HG02884 (cell line): ENCODE results near the gene LNX1.

Experiments
- ATAC-seq: cut with Tn5 transposase; IDR thresholded peaks from one replicate; pipeline ENCODE4 v1.9.1; 2021; ENCODE audit warnings: mild to moderate bottlenecking, moderate library complexity; ENCODE audit not compliant: unreplicated experiment

LNX1 gene

DNA sequence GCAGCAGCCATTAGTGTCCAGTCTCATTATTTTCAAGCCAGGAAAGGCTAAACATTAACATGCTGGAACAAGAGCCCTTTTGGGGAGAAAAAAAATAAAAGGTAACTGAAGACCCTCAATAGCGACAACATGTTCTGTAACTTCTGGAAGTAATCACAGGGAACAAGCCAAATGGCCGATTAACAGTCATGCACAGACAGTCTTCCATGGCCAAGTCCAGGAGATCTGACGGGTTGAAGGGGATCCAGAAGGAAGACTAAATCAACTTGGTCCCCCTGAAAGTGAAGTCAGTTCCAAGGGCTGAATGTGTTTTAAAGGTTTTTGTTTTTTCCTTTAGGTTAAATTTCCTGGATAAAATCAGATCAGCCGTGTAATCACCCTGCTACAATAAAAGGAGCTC lies 52.5 kb downstream of the LNX1 start:
- no peak for ATAC-seq

DNA sequence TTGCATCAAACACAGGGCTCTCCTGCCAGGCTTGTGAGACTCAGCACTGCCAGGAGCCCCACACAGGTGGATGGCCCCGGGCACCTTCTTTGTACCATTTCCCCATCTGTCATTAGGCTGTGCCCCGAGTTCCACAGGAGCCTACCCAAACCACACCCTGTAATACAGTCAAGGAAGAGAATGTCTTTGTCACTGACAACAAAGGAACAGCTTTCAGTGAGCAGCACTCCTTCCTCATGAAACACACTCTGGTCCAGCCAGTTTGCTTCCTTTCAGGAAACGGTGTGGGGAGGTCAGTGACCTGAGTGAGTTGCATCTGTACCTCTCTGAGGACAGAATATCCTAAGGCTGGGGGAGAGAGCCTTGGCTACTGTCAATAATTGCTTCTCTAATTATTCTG lies 53.7 kb downstream of the LNX1 start:
- no peak for ATAC-seq

DNA sequence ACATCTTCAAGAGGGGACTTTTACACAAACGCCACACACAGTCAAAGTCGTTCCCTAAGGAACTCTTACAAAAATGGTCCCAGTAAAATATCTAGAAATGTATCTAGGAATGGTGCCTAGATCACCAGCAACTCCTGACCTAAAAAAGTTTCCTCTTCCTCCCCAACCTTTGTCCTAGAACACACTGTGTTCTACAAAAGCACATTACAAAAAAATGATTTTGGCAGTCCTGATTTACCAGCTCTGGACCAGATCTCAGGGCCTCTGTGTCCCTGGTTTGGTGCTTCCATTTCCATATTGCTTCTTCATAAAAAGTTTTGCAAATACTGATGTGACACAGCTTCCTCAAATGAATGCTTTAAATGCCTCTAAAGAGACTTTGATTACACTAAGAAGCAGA lies 55.0 kb downstream of the LNX1 start:
- no peak for ATAC-seq

DNA sequence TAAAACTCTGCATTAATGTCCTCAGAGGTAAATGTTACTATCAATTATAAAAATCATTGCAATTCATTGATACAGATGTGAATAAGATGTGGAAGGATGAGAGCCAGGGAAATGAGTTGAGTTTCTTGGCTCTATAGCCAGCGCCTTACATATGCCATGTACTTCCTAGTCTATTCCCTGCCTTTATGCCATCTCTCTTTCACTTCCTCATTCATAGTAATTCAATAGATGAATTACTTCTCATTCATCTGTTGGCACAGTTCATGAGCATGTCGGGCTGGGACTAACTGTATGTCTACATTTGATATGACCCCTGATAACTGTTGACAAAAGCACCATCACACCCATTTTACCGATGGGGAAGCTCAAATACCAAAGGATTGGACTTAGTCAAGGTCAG lies 55.7 kb downstream of the LNX1 start:
- ATAC-seq: no peak

DNA sequence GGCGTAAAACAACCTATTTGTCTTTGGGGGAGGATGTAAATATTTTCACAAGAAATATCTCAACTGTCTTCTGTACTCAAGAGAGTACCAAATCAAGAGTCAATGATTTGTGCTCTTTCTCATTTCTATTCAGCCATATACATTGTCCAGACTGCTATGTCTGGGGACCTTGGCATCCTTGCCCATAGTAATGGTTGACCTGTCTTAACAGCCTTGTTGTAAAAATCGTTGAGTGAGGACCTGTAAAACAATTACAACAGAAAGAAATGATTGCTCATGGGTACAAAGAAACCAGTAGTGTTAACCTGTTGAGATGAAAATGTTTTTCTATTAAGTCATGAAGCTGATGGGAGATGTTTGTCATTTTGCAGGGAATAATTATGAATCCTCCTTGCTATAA lies 56.6 kb downstream of the LNX1 start:
- no peak for ATAC-seq

DNA sequence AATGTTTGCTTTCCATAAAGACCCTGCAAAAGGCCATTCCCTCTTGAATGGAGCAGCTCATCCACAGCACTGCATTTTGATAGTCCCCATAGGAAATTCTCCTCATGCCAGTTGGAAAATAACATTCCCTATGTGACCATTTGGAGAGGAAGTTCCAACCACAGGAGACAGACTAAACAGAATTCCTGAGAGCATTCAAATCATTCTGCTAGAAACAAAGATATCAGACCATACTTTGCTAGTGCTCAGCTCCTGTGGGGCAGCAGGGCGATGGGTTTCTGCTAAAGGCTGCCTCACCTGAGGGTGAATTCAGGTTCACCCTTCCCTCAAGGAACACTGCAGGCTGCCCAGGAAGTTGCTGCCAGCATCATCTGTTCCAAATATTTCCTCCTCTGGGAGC lies 58.8 kb downstream of the LNX1 start:
- no peak for ATAC-seq

DNA sequence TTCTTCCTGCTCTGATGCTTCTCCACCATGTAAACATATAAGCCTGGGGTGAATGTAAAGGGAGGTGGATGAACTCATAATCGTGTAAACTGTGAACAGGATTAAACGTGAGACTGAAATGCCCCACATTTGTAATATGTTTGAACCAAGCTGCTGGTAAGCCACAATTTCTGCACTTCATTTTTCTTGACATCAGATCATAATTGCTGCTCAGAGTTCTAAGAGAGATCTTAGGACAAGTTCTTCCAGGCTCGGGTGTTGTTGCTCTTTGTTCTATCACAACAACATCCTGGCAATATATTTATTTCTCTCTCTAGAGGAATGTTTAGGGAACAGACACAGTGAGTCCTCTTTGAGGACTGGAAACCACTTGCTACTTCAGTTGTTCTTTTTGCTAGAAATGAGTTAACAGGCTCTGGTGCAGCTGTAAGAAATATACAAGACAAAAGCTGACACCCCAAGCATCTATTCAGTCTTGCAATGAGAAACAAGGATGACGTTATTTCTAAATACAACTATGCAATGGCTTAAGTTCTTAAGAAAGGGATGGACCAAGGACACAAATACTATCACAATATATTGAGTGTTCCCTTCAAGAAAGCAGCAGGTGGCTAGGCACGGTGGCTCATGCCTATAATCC lies 59.6 kb downstream of the LNX1 start:
- no peak for ATAC-seq

DNA sequence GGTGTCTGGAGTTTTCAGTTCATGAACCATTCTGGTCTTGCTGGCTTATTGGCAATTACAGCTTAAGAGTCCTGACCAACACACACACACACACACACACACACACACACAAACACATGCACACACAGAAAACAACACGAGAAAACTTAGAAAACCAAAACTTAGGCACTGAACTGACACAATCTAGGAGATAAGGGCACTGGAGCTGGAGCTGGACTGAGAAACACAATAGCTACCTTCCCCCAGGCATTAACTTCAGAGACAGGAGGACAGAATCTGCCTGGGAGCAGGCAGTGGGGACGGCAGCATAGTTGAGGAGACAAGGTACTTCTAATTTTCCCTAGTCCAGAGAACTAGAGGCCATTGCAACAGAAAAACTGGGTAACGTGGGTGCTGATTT lies 62.3 kb downstream of the LNX1 start:
- ATAC-seq: no peak

DNA sequence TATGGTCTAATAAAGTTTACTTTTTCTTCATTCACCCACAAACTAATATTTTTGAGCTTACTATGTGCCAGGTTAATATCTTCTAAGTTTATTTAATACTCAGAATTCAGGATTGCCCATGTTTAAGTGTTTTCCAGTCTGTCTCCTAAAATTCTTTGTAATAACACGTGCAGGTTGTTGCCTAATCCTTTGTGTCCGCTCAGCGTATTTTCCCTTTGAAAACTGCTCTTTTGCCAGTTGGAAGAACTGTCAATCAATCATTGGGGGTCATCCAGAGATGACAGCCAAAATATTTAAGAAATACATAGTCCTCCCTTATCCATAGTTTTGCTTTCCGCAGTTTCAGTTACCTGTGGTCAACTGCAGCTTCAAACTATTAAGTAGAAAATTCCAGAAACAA lies 63.4 kb downstream of the LNX1 start:
- no peak for ATAC-seq

DNA sequence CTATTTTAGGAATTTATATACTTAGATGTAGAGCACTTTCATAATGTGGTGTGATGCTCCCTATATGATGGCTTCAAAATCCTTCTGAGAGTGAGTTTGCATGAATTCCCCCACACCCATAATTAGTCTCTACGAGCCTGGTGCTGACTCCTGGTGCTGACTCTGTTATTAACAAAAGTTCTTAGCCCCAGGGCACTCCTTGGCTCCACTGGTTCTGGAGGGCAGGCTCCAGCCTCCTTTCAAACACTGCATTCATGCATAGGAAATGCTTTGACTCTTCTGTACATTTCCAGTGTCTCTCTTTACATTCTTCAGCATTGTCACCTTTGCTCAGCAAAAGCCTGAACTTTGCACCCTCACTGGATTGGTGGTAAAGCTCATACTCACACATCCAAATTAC lies 64.0 kb downstream of the LNX1 start:
- no peak for ATAC-seq

DNA sequence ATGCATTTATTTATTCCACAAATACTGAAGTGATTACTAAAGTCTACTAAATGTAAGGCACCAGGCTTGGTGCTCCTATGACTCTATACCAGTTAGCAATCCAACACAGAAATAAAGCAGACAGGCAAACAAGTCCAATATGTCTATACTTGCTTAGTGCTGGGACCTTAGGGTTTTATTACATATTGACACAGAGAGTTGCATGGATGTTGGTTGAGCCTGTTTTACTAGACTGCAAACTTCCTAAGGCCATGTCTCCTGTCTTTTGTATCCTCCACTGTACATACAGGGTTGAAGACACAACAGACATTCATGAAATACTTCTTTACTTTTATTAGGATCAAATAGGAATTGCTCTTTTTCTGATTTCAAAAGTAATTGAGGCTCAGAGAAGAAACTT lies 69.0 kb downstream of the LNX1 start:
- ATAC-seq: no peak

DNA sequence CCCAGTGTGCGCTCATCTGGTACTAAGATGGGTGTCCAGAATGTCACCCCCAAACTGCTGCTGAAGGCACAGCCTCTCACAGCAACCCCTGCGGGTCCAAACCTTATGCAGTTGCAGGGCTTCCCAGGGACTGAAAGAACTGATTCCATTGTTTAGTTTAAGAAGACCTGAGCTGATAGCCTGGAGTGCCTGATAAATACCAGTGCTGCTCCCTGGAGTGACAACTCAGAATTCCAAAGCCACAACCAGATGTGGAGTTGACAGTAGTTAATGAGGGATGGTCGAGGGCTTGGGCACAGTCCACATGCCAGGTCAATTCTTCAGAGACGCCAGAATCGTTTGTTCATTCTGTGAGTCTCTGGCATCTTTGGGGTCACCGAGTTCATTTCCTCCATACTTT lies 71.2 kb downstream of the LNX1 start:
- no peak for ATAC-seq

DNA sequence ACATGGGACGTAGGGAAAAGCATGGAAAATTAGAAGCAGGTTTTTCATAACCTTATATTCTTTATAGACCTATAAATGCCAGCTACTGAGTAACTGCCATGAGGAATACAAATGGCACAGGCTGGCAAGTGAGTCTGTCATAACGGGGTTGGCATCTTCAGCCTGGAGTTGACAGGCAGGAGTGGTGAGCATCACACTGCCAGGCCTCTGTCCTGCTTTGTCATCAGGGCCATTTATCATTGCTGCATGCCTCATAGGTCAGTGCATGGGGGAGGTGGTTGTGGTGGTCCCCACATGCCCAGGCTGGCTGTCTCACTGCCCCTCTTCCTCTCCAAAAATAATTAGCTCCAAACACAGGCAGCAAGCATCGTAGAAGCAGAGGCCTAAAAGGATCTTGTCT lies 72.5 kb downstream of the LNX1 start:
- no peak for ATAC-seq

DNA sequence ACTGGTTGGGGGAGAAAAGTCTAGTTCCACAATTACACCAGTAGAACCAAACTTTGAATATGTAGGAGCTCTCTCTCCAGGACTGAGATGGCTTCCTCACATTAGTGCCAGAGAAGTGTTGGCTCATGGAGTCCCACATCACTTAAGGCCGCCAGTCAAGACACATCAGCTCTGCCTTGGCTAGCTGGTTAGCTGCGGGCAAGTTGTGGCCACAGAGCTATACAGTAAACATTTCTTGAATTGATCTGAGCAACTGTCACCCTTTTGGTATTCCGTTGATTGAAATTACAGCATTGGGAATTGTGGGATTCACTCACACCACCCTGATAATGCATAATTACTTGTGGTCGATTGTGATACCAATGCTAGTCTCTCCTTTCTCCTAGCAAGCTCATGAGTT lies 76.2 kb downstream of the LNX1 start:
- no peak for ATAC-seq

DNA sequence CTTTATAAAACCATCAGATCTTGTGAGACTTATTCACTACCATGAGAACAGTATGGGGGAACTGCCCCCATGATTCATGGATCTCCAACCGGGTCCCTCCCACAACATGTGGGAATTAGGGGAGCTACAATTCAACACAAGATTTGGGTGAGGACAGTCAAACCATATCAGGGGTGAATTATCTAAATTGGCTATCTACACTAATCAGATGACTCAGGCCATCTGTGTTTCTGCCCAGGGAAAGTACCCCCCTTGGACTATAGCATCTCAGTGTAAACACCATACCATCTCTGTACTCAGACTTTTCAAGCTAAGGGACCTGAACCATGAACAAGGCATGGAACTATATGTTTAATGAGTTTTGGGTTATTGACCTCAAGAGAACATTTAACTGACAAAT lies 76.8 kb downstream of the LNX1 start:
- ATAC-seq: no peak

DNA sequence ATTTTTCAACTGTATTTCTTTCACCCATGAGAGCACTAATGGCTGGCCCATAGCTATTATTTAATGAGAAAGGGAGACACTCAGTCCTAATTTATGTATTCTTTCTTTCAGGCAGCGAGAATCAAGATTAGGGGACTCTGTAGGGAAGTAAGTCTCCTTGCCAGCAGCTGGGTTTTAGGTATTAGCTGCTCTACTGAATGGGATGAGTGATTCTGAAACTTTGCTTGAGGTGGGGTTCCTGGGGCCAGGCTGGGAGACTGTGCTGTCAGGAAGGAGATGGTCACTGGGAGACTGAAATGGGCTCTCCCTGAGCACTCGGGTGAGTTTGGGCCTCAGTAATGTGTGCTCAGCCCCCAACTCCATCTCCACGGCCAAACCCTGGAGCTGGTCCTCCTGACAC lies 78.7 kb downstream of the LNX1 start:
- no peak for ATAC-seq

DNA sequence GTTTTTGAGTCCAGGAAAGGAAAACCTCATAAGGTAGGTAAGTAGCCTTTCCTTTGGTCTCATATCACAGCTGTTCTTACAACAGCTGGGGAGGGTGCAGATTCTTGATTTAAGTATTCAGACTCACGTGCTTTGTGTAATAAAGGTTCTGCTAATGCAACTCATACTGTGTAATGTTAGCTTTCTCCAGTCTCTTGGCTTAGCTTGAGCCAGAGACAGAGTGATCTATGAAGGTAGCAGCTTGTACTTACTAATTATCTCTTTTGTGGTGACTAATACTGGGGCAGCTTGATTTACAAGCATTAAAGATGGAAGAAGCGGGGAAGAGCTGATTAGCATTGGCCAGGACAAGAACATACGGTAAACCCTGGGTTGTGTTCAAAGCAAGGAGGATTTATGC lies 80.3 kb downstream of the LNX1 start:
- no peak for ATAC-seq

DNA sequence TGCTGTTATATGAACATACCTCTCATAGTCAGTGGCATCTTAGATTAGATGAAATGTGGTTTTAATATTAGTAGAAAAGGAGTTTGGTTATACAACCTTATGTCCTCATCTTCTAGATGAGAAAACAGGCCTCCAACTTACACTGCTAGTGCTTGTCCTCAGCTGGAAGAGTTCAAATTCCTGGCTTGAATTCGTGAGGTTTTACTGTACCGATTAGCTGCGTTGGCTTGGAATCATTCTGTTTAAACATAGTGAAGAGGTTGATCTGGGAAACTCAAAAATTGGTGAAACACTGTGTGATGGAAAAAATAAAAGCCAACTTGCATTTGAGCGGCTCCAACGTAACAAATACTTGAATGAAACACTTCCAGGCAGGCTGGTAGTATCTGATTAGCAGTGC lies 81.0 kb downstream of the LNX1 start:
- ATAC-seq: no peak

DNA sequence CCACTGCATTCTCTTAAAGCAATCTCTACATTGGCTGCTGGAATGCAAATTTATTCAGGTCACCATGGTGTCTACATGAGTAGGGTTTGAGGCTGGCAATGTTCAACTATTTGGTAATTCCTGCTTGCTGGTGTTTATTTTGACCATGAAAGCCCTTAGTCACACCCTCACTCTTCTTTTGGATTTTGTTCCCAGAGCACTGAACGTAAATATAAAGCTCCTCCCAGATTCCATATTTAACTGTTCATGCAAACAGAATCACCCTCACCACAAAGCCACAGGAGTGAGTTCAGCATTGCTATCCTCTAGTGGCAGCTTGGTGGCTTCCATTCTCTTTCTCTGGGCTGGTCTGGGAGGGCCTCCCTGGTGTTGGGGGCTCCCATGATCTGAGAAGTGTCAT lies 82.8 kb downstream of the LNX1 start:
- no peak for ATAC-seq

DNA sequence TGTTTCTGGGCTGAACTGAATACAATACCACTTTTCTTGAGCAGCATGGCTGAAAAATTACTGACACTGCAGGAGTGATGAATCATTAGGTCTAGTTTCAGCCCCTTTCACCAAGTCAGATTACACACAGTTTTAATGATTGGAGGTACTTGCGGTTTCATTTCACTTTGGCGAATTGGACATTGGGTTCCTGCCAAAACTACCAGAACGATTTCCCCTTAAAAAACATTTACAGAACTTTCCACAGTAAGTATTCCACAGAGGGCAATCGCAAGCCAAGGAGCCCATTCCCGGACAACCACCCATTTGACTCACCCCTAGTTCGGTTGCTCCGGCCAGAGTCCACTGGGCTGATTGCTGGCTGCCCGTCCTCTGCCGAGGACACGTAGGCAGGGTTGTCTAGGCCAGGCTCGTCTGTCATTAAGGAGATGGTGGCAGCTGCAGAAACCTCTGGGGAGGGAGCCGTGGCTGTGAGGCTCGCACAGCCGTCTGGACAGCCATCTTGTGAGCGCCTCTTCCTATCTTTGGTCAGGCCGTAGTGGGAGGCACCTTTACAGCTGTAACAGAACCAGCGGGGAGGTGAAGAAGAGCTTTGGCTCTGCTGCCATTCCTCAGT lies 83.5 kb downstream of the LNX1 start:
- no peak for ATAC-seq

DNA sequence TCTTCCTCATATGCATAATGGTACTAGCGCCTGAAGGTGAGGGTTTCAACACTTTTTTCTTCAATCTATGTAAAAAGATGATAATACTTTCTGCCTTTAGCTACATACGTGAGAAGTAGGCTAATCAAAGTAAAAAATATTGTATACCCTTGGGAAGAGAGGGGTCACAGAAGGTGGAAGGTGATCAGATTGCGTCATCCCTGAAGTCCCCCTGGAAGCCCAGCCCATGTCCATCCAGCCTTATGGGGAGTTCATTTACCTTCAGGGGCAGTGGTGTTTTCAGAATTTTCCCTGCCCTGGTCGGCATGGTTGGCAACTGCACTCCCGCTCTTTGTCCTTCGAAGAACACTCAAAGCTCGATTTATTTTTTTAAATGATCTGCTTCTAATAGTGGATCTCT lies 84.2 kb downstream of the LNX1 start:
- ATAC-seq: no peak

DNA sequence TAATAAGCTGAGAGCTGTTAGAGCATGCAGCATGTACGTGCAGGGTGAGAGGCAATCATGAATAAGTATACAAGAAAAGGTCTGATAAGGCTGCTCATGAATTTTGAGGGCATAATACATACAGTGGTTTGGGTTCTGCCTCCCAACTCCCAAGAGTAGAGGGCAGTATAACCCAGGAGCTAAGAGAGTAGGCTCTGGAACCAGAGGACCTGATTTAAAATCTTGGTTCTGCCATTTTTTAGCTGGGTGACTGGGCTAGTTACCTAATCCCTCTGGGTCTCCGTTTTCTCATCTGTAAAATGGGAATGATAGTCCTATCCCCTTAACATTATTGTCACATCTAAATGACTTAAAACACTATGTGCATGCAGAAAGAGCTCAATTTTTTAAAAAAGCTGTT lies 85.3 kb downstream of the LNX1 start:
- no peak for ATAC-seq

DNA sequence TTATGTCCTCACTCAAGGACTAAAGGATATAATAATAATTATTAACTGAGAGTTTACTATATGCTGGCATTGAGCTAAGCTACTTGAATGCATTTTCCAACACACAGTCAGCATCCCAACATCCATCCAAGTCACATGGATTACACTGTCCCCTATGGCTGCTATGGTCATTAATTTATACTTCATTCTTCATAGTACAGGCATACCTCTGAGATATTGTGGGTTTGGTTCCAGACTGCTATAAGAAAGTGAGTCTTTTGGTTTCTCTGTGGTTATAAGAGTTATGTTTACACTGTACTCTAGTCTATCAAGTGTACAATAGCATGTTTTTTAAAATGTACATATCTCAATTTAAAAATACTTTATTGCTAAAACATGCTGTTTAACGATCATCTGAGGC lies 89.2 kb downstream of the LNX1 start:
- ATAC-seq: no peak
